ENCODE measurements around the gene SLC22A2. TPM values are rescaled to one million over a fixed set of nuclear protein-coding genes. Genes with fewer than 3 reads are reported as not detected.

Gene SLC22A2
- polyA plus RNA-seq, 1 donor (not counting 4 experiments of a cell fraction or from before 2014, with no cell fraction given): not detected

GRCh38 chr6:160277144-160277543, 18.5 kb upstream of the SLC22A2 start:
- no peak overlapping the region for H3K27ac ChIP-seq (ENCODE audit: control insufficient read depth, insufficient read depth, low read length)
- no peaks in the 10 kb centered on the region for H4K20me1 ChIP-seq (ENCODE audit: control insufficient read depth, extremely low read depth, insufficient read depth, low read length)
- dilution Hi-C loops (cut with MboI; ENCODE audit: extremely low pct_ligation_motif_present, low sequenced_read_pairs): no loop called here
- H3K4me1 ChIP-seq (ENCODE audit: control insufficient read depth, extremely low read depth, insufficient read depth, low read length): peaks cover 14% of the 10 kb centered on the region
- FAIRE-seq: no peak
- no peaks in the 10 kb centered on the region for H3K27me3 ChIP-seq (ENCODE audit: control insufficient read depth, extremely low read depth, insufficient read depth, low read length)
- H3K4me3 ChIP-seq (ENCODE audit: control insufficient read depth in 2 of 3, extremely low read depth in 1 of 3, insufficient read depth in 2 of 3, low read depth in 1 of 3, low read length in 3 of 3): no peak overlapping the region
- H2AFZ ChIP-seq (ENCODE audit: control insufficient read depth, low read length): no peak overlapping the region
- H3K79me2 ChIP-seq (ENCODE audit: control insufficient read depth, insufficient read depth, low read length): no peaks in the 10 kb centered on the region
- no peaks in the 10 kb centered on the region for H3K9me3 ChIP-seq (ENCODE audit: control insufficient read depth, low read depth, low read length)
- no peak for DNase-seq (ENCODE audit: low read depth, low spot score)
- TF ChIP-seq EZH2 (IDR thresholded peaks at IDR 0.05; ENCODE audit: low read length) (no peak), CTCF (optimal IDR thresholded peaks at IDR 0.05 in 1 of 3, IDR thresholded peaks at IDR 0.05 in 1 of 3, conservative IDR thresholded peaks at IDR 0.05 in 1 of 3; ENCODE audit: extremely low read depth in 1 of 3, insufficient read depth in 2 of 3, low read length in 3 of 3) (no peak)
- H3K9me1 ChIP-seq (ENCODE audit: control insufficient read depth, extremely low read depth, insufficient read depth, low read length): no peaks in the 10 kb centered on the region
- H3K36me3 ChIP-seq (ENCODE audit: control insufficient read depth in 2 of 2, extremely low read depth in 1 of 2, insufficient read depth in 2 of 2, low read length in 2 of 2): no peaks in the 10 kb centered on the region
- H3K9ac ChIP-seq (ENCODE audit: control insufficient read depth, extremely low read depth, insufficient read depth, low read length): no peak overlapping the region
- no peak overlapping the region for H3K4me2 ChIP-seq (ENCODE audit: control insufficient read depth, extremely low read depth, insufficient read depth, low read depth, low read length)

GRCh38 chr6:160276126-160276525, 17.5 kb upstream of the SLC22A2 start:
- no peak for FAIRE-seq

More at GRCh38 chr6:160276126-160276525, 17.5 kb upstream of the SLC22A2 start:
- Histone ChIP-seq H3K79me2 (ENCODE audit: control insufficient read depth, insufficient read depth, low read length) (no peaks in the 10 kb centered on the region), H3K27me3 (ENCODE audit: control insufficient read depth, extremely low read depth, insufficient read depth, low read length) (no peaks in the 10 kb centered on the region), H3K9me3 (ENCODE audit: control insufficient read depth, low read depth, low read length) (no peaks in the 10 kb centered on the region), H2AFZ (ENCODE audit: control insufficient read depth, low read length) (no peak overlapping the region), H3K36me3 (ENCODE audit: control insufficient read depth in 2 of 2, extremely low read depth in 1 of 2, insufficient read depth in 2 of 2, low read length in 2 of 2) (no peaks in the 10 kb centered on the region), H3K4me2 (ENCODE audit: control insufficient read depth, extremely low read depth, insufficient read depth, low read depth, low read length) (no peak overlapping the region), H3K27ac (ENCODE audit: control insufficient read depth, insufficient read depth, low read length) (no peak overlapping the region), H3K4me3 (ENCODE audit: control insufficient read depth in 2 of 3, extremely low read depth in 1 of 3, insufficient read depth in 2 of 3, low read depth in 1 of 3, low read length in 3 of 3) (no peak overlapping the region), H3K4me1 (ENCODE audit: control insufficient read depth, extremely low read depth, insufficient read depth, low read length) (peaks cover 14% of the 10 kb centered on the region), H3K9me1 (ENCODE audit: control insufficient read depth, extremely low read depth, insufficient read depth, low read length) (no peaks in the 10 kb centered on the region), H4K20me1 (ENCODE audit: control insufficient read depth, extremely low read depth, insufficient read depth, low read length) (no peaks in the 10 kb centered on the region), H3K9ac (ENCODE audit: control insufficient read depth, extremely low read depth, insufficient read depth, low read length) (no peak overlapping the region)
- DNase-seq (ENCODE audit: low read depth, low spot score): no peak
- dilution Hi-C loops (cut with MboI; ENCODE audit: extremely low pct_ligation_motif_present, low sequenced_read_pairs): no loop called here
- no peak for TF ChIP-seq CTCF (optimal IDR thresholded peaks at IDR 0.05 in 1 of 3, IDR thresholded peaks at IDR 0.05 in 1 of 3, conservative IDR thresholded peaks at IDR 0.05 in 1 of 3; ENCODE audit: extremely low read depth in 1 of 3, insufficient read depth in 2 of 3, low read length in 3 of 3)
- TF ChIP-seq EZH2 (IDR thresholded peaks at IDR 0.05; ENCODE audit: low read length): no peak

Measured in keratinocyte (primary cell).